ENCODE results near the gene MX2.
"Not testable (repeated sequence)": the region's sequence is repeated elsewhere in the genome, so short reads cannot be mapped to it uniquely, and the experiment has no call there.

Gene MX2, protein sequence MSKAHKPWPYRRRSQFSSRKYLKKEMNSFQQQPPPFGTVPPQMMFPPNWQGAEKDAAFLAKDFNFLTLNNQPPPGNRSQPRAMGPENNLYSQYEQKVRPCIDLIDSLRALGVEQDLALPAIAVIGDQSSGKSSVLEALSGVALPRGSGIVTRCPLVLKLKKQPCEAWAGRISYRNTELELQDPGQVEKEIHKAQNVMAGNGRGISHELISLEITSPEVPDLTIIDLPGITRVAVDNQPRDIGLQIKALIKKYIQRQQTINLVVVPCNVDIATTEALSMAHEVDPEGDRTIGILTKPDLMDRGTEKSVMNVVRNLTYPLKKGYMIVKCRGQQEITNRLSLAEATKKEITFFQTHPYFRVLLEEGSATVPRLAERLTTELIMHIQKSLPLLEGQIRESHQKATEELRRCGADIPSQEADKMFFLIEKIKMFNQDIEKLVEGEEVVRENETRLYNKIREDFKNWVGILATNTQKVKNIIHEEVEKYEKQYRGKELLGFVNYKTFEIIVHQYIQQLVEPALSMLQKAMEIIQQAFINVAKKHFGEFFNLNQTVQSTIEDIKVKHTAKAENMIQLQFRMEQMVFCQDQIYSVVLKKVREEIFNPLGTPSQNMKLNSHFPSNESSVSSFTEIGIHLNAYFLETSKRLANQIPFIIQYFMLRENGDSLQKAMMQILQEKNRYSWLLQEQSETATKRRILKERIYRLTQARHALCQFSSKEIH

DNA sequence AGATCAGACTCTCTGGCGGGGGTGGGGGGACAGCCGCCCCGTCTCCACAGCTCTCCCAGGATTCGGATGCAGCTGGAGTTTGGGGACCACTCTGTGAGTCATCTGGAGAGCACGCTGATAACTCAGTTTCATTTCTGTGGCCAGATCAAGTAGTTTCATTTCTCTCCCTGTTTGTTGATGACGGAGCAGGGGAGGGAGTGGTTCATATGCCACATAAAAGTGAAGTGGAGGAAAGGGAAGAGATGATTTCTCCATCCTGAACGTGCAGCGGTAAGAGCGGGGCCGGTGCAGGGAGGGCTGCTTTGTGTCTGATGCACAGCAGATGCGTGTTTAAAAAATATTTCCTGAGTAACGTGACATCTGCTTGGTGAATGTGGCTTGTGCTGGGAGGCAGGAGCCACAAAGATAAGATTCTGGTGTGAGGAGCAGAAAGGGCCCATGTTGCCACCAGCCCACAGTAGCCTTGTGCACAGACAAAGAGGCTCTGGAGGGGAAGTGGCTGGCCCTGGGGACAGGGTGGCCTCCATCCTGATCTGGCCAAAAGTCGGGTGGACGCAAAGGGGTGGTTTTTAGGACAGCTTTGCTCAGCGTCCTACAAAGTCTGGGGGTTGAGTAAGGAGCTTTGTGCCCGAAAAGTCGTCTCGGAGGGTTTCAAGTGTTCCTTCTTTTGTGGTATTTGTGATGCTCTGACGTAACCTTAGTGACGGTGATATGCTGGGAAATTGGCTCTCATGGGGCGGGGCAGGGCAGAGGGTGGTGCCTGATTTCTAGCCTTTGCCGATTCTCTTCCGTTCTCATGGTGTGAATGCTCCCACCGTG lies at the start of gene MX2:
TSS of gene MX2 (plus strand) at position 242 of the 819 bp plus-strand sequence. CDS start 14,880 bp downstream, outside the sequence.
- no peak for DNase-seq

DNA sequence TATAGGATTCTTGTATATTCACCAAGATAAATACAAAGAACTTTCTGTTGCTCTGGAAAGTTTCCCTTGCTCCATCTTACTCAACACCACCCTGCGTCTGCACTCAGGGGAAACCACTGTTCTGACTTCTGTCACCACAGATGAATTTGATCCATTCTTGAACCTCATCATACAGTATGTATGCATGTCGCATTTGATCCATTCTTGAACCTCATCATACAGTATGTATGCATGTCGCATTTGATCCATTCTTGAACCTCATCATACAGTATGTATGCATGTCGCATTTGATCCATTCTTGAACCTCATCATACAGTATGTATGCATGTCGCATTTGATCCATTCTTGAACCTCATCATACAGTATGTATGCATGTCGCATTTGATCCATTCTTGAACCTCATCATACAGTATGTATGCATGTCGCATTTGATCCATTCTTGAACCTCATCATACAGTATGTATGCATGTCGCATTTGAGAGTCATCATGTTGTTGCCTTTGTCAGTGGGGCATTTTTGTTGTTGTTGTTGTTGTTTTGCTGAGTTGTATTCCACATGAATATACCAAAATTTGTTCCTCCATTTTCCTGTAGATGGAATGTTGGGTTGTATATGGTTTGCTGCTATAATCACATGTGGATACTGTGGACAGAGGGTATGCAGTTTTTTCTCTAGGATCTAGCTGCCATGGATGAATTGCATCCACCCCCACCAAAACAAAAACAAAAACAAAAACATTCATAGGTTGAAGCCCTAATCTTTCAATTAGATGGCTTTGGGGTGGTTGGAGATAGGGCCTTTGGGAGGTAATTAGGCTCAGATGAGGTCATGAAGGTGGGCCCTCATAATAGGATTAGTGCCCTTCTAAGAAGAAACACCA lies 48.3 kb upstream of the MX2 start:
- DNase-seq: not testable (repeated sequence)

DNA sequence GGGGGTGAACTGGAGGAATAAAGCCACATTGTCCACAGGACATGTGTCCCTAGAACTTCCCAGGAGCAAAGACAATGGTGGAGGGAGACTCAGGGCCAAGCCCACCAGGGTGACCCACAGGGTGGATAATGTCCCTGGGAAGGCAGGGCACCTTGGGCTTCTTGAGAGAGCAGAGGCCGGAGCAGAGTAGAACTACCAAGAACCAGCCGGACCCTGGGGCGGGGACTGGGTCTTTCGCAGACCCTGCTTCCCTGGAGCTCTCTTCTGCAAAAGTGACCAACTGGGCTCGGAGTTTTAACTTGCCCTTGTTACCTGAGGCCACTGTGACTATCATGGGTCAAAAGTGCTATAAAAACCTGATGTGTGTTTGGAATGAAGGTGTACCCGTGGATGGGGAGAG lies 46.1 kb upstream of the MX2 start:
- DNase-seq: no peak

DNA sequence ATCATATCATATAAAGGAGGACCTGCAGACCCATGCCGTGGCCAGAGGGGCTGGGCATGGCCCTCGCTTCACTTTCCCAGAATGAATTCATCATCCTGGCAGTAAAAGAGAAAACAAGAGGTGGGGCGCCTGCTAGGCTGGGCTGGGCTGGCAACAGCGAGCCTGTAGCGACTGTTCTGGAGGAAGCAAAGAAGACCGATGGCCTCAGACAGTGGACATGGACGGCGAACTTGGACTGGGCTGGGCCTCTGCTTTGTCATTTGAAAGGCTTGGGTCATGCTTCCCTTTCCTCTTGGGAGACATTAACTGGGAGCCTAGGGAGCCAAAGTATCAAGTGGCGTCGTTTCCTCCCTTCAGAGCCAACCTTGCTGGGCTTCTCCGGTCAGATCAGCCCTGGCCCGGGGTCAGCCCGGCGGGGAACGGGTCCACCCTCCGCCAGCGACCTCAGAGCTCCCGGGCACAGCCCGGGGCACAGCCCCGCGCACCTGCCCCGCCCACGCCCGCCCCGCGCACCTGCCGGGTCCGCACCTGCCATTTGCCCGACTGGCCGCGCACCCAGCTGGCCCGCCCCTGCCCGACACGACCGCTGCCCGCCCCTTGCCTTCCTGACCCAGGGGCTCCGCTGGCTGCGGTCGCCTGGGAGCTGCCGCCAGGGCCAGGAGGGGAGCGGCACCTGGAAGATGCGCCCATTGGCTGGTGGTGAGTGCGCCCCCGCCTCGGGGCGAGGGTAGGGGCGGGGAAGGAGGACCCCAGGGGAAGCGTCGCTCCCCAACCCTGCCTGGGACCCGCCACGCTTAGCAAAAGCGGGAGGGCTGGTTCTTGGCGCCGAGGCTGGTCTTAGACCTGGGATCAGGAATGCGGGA lies 45.4 kb upstream of the MX2 start, which contains the start of gene FAM3B:
TSS of gene FAM3B (plus strand) at position 602 of the 863 bp plus-strand sequence. CDS start at position 681, 79 bp downstream.
- no peak for DNase-seq

DNA sequence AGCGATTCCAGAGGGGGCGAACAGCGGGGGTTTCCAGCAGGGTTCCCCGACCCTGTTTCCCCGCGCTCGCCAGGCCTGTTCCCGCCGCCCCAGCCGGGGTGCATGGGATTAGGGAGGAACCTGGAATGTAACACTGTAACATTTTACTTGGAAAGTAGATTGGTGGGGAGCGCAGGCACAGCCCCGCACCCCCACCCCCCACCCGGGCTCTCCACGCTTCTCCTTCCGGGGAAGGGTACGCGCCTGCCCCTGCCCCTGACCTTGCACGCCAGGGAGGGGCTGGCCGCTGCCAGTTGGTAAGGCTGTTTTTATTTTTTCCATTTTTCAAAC lies 44.8 kb upstream of the MX2 start:
- DNase-seq: no peak

DNA sequence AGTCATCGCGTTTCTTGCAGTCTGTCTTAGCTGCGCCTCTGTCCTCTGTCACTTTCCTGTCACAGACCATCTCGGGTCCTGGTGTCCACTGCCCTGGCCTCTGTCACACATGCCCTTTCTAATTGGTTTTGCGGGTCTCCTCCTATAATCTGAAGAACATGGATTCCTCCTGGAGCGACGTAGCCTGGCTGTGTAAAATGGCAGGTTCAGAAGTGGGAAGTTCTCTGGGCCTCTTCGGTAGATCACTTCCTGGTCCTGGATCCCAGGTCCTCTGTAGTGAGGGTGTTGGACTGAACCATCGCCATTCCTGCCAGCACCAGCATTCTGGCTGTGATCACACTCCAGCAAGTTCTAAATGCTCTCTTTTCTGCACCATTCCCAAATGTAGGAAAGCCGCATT lies 44.4 kb upstream of the MX2 start:
- no peak for DNase-seq

DNA sequence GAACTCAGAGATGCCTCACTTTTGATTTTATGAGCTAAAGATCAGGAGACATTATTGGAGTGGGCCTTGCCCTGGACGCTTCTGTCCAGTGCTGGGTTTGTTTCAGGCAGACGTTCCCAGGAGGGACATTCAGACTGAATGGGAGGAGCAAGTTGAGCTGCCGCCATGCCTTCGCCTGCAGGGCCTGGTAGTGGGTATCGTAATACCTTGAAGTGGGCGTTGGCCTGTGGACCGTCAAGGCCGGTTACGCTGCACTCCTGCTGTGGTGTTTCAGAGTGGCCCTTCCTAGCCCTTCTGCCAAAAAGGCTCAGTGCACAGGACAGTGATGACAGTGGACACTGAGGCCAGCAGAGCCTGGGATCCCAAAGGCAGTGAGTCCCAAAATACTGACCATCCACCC lies 43.6 kb upstream of the MX2 start:
- no peak for DNase-seq

DNA sequence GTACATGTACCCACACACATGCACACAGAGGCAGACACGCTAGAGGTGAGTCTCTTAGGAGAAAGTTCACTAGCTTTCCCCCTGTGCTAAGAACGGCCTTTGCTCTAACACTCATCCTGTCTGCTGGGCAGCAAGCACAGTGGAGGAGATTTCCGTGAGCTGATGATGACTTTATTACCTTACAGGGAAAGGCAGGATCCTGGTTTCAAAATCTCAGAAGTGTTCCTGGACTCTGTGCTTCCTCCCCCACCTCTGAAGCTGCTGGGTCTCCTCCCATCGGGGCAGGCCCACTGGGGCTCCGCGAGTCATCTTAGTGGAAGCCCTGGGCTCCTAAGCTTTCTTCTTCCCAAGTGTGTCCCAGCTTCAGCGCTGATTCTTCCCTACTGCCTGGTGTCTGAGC lies 42.6 kb upstream of the MX2 start:
- DNase-seq: no peak

DNA sequence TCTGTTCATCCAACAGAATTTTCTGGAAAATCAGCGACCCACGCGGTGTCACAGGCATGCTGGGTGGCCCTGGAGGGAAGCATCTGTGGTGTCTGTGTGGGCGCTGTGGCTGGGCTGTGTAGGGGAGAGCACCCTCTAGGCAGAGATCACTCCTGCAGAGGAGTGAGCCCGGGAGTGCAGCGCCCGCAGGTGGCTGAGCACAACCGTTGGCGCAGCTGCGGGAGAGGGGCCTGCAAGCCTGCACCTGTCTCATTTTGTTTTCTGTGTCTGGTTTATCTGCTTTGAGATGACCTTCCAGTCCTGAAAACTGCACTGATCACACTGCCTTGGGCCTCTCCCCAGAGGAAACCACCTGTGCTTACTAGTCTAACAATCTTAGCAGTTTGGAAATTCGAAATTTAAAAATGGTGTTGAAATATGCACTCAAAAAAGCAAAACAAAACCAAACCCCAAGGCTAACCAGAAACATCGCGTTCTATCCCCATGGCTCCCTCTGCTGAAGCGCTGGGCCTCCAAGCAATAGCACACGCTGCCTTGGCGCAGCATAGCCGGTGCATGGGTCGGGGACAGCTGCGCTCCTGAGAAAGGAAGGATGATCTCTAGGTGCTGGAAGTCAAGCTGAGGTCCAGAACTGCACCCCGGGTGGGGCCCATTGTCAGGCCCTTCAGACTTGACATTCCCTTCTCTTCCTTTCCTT lies 40.5 kb upstream of the MX2 start:
- DNase-seq: no peak

DNA sequence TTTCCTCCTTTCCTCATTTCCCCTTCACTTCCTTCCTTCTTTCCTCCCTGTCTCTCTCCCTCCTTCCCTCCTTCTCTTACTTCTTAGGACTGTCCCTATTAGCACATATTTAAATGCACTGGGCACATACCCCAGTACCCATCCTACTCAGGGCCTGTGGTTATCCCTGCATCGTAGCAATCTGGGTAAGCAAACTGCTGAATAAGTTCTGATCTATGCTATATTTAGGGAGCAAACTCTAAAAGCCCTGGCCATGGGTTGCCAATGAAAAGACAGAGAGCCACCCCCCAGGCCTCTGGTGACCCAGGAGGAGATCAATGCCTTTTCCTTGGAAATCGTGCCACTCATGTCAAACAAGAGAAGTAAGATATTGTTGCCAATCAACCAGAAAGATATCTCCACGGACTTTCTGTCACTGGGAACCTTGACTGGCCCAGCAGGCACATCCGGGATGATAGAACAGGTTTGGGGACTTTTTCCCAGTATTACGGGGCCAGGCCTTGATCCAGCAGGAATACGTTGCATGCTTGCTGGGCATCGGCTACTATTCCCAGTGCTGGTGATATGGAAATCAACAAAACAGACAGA lies 39.8 kb upstream of the MX2 start:
- DNase-seq: no peak

DNA sequence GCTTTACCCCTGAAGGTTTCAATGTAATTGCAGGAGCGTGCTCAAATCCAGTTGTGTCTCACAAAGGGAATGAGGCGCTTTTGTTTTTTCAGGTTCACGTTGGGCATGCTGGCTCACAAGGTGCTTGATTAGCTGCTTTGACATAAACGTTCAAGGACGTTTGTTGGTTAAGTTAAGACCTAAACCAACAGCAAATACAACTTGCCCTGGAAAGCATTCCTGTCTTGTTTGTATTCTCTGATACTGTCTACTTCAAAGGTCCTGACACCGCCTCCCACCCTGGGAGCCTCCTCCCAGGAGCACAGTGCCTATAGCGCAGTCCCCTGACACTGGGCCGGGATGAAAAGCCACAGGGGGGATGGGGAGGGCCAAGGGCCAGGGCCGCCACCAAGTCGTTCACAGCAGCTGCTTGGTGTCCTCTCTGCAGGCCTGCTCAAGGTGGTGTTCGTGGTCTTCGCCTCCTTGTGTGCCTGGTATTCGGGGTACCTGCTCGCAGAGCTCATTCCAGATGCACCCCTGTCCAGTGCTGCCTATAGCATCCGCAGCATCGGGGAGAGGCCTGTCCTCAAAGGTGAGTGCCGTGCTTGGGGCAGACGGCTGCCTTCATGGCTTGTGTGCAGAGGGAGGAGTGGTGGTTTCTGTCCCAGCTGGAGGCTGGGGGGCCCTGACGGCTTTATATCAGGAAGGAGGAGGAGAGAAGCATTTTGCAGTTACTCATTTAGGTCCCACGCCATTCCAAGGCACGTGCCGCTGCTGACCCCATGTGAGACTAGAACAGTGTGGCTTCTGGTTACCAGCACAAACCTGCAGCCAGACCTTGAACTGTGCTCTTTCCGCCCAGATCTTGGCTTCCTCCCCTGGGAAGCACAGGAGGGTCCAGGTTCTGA lies 39.1 kb upstream of the MX2 start:
- DNase-seq: no peak

DNA sequence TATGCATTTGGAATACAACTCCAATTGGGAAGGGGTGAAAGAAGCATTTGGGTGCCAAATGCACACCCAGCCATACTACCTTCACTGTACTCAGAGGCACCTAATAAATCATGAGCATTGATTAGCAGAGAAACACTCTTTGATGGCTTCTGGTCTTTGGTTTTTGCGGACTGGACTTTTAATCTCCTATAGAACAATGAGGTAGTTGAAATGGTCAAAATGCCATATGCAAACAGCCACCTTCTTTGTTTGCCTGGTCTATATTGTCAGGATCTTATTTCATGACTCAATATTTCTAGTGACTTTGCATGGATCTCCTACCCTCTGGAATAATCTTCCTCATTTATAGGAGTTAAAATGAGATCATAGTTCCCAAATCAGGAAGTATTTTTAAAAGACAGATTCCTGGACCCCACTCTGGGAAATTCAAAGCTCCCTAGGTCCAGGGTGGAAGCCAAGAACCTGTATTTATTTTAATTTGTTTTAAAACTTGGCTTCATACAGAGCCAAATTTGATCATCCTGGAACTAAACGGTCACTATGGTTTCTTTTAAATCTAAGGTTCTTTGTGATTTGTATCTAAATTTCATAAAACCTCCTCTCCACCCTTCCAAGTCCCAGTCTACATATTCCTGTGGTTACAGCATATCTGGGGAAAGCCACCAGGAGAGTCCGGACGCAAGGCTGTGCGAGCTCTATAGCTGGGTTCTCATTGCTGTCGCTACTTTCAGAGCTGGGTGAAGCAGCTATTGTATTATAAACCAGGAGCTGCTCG lies 36.5 kb upstream of the MX2 start:
- no peak for DNase-seq

DNA sequence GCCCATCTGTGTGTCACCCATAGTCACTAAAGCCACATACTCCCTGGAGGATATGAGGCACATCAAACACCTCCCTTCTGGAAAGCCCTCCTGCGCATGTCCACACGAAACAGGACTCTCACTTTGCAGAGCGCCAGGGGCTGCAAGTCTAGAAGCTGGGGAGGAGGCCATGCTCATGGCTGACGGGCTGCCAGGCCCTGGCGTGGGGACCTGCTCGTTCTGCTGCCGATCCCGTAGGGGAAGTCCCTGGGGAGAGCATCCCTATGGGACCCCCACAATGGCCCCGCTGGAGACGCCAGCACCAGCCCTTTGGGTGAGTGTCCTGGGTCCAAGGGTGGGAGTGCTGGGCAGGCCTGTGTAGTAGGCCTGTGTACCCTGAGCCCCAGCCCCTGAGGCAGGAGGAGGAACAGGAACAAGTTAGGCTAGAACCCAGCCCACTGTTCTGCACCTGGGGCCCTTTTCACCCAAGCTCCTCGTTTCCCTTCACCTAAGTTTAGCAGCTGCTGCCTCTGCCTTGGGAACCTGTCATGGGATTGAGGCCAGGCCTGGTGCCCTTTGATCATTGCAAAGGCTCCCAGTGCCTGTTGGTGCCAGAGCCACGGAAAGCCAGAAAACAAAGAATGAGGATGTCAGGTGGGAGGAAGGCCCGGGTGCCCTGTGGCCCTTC lies 35.3 kb upstream of the MX2 start:
- no peak for DNase-seq

DNA sequence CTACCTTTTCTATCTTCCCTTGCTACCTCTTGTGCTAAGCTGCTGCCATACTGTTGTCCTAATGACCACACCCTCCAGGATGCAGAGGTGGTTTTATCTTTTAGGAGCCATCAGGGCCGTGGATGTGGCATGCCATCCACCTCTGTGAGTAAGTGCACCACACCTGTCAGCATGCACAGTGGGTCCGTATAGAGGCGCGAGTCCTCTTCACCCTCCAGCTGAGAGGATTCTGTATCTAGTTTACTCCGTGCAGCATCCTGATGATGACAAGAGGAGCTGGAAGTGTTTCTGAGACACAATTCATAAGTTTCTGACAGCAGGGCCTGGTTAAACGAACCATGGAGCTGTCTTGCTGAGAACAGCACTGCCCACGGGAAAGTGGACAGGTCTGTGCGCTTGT lies 34.1 kb upstream of the MX2 start:
- DNase-seq: no peak

DNA sequence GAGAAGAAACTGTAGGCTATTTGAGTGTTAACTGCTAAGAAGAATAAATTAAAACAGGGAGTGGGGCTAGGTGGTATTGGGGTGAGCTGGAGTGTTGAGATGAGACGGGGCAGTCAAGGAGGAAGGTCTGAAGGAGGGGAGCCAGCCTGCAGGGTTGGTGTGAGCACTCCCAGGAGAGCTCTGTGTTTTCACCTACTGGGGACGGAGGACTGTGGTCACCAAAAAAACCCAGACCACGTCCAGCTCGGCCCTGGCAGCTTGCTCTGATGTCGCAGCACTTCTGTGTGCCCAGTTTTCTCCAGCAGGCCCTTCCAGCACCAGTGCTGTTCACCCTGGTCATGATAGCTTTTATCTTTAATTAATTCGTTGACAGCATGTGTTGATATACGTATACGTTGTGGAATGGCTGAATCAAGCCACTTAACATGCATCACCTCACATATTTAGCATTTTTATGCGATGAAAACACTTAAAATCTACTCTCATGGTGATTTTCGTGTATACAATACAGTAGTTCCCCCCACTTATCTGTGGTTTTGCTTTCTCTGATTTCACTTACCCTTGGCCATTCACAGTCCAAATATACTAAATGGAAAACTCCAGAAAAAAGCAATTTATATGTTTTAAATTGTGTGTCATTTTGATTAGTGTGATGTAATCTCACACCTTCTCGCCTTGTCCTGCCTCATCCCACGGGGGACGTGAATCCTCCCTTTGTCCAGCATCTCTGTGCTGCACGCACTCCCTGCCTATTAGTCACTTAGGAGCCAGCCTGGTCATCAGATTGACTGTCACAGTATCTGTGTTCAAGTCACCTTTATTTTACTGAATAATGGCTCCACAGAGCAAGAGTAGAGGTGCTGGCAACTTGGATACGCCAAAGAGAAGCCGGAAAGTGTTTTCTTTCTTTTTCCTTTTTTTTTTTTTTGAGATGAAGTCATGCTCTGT lies 32.9 kb upstream of the MX2 start:
- DNase-seq: no peak

DNA sequence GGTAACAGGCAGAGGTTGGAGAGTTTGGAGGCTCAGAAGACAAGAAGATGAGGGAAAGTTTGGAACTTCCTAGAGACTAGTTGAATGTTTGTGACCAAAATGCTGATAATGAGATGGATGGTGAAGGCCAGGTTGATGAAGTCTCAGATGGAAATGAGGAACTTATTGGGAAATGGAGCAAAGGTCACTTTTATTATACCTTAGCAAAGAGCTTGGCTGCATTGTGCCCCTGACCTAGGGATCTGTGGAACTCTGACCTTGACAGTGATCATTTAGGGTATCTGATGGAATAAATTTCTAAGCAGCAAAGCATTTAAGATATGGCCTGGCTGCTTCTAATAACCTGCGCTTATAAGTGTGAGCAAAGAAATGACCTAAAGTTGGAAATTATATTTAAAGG lies 28.1 kb upstream of the MX2 start:
- DNase-seq: no peak

DNA sequence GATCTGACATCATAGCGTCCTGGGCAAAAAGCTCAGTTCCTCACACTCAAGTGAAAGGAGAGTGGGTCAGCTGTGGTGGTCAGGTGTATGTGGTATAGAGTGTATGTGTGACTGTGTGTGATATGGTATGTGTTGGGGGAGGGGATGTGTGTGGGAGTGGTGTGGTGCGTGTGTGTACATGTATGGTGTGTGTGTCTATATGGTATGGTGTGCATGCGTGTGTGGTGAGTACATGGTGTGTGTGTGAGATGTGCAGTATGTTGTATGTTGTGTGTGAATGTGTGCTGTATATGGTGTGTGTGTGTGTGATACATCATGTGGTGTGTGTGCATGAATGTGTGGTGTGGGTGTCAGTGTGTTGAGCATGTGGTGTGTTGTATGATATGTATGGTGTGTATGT lies 24.3 kb upstream of the MX2 start:
- DNase-seq: no peak
